ENCODE measurements around the gene NUPR1.
"Not testable (repeated sequence)": the region's sequence is repeated elsewhere in the genome, so short reads cannot be mapped to it uniquely, and the experiment has no call there.

NUPR1 gene

GRCh38 chr16:28555561-28555960, 16.8 kb upstream of the NUPR1 start:
- DNase-seq (ENCODE audit: low spot score) (no peak), FAIRE-seq (no peak)

DNA sequence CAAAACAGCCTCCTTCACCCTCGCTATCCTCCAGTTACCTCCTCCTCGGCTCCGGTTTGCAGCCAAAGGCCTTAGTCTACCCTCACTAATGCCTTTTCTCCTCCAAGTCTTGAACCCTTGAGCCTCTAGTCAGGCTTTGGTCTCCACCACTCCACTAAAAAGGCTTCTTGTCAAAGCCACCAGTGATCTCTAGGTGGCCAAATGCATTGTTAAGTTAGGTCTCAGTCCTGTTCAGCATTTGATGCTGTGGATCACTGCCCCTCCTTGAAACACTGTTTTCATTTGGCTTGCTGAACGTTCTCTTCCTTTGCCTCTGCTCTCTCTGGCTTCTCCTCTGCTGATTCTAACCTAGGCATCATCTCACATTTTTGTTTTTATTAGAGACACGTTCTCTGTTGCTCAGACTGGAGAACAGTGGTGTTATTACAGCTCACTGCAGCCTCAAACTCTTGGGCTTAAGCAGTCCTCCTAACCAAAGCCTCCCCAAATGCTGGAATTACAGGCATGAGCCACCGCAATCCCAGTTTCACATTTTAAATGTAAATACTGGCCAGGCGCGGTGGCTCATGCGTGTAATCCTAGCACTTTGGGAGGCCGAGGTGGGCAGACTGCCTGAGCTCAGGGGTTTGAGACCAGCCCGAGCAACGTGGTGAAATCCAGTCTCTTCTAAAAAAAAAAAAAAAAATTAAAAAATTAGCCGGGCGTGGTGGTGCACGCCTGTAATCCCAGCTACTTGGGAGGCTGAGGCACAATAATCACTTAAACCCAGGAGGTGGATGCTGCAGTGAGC, 16.1 kb upstream of the NUPR1 start:
- FAIRE-seq (no peak), DNase-seq (ENCODE audit: low spot score) (no peak)

- FAIRE-seq (no peak), DNase-seq (ENCODE audit: low spot score) (peak; percentile 94)
These were observed 15.2 kb upstream of the NUPR1 start, which contains the start of gene SGF29 for GRCh38 chr16:28553776-28554633. Gene SGF29, plus strand, starts transcription at chr16:28553920. Its CDS starts 27,150 bp downstream, at chr16:28581070.

DNA sequence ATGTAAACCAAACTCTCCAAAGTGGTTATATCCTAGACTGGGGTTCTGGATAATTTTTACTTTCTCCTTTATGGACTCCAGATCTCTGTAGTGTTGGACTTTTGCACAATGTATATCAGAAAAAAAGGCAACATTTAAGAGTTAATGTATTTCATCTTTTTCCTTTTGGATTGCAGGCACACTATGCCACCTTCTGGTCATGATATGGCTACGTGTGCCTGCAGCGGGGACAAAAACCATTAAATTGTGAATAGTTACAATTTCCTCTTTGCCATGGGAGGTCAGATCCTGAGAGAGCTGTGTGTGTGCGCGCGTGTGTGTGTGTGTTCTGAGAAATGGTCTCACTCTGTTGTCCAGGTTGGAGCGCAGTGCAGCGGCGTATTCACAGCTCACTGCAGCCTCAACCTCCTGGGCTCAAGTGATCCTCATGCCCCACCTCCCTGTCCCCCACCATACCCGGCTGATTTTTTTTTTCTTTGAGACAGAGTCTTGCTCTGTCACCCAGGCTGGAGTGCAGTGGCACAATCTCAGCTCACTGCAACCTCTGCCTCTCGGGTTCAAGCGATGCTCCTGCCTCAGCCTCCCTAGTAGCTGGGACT, 10.6 kb upstream of the NUPR1 start:
- FAIRE-seq (no peak), DNase-seq (ENCODE audit: low spot score) (no peak)

DNA sequence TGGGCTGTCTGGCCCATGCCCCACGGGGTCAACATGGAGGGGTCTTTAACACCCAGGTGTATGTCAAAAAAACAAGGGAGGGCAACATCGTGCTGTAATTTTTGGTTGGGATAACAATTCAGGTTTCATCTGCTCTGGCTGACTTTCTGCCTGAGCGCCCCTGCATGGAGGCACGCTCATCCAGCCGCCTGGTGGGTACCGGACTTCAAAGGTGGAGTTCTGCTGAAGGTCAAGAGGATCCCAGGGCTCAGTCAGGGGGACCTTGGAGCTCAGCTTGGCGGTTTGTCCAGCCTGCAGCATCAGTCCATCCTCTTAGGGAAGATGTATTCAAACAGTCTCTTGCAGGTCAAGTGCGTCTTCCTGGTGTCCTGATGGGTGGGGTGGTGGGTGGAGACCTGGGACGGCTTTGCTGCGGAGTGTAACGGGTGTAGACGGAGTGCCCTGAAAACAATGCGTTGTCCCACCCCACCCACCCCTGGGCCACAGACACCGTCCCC, 9.6 kb upstream of the NUPR1 start:
- no peak for FAIRE-seq
- DNase-seq (ENCODE audit: low spot score), result no peak

- DNase-seq (ENCODE audit: low spot score) (no peak), FAIRE-seq (no peak)
These were observed 7.9 kb upstream of the NUPR1 start for GRCh38 chr16:28546626-28547025.

GRCh38 chr16:28545964-28546363, 7.2 kb upstream of the NUPR1 start:
- DNase-seq (ENCODE audit: low spot score); FAIRE-seq: not testable (repeated sequence)

DNA sequence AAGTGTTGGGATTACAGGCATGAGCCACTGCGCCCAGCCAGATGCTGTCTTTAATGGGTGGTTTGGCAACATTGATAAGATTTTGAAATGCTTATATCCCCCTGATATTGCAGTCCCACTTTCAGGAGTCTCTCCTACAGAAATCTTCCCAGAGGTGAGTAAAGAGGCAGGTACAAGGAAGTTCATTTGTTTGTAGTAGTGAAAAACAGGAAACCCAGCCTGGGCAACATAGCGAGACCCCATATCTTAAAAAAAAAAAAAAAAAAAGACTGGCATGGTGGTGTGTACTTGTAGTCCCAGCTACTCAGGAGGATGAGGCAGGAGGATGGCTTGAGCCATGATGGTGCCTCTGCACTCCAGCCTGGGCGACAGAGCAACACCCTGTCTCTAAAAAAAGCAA, 6.2 kb upstream of the NUPR1 start:
- FAIRE-seq (no peak), DNase-seq (ENCODE audit: low spot score) (no peak)

GRCh38 chr16:28543072-28543471, 4.3 kb upstream of the NUPR1 start:
- DNase-seq (ENCODE audit: low spot score), result no peak
- no peak for FAIRE-seq

GRCh38 chr16:28542646-28543045, 3.9 kb upstream of the NUPR1 start:
- DNase-seq (ENCODE audit: low spot score) (no peak), FAIRE-seq (no peak)

DNA sequence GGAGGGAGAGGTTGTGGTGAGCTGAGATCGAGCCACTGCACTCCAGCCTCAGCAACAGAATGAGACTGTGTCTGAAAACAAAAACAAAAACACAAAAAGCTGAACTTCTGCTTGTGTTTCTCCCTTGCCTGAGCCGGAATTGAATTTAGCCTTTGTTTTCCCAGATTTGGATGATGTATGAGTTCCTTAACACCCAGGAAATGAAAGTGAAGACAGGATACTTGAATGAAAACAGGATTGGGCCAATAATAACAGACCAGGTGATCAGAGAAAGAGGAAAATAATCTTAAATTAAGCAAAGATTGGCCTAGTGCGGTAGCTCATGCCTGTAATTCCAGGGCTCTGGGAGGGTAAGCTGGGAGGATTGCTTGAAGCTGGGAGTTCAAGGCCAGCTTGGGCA, 1.6 kb upstream of the NUPR1 start:
- no peak for DNase-seq (ENCODE audit: low spot score)
- FAIRE-seq, result no peak

DNA sequence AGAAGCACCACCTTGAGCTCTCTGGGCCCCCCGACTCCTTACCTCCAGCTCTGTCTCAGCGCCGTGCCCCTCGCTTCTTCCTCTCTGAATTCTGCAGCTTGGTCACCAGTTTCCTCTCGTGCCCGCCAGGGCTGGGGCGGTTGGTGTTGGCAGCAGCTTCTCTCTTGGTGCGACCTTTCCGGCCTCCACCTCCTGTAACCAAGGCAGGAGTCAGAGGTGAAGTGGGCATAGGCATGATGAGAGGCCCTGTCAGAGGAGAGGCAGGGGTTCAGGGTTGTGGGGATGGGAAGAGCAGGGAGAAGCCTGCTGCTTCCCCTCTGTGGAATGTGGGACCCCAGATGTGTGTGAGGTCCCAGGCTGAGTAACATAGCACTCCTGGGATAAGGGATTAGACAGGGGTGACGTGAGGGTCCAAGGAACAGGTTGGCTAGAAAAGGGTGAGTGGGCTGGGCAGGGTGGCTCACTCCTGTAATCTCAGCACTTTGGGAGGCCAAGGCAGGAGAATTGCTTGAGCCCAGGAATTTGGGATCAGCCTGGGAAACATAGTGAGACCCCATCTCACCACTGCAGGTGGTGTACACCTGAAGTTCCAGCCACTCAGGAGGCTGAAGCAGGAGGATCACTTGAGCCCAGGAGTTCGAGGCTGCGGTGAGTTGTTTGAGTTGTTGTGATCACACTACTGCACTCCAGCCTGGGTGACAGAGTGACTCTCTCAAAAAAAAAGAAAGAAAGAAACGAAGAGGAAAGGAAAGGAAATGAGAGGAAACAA, 626 bp downstream of the NUPR1 start:
- FAIRE-seq, result no peak
- DNase-seq (ENCODE audit: low spot score), result no peak

GRCh38 chr16:28537076-28537475, 1.7 kb downstream of the NUPR1 start:
- no peak for DNase-seq (ENCODE audit: low spot score)
- no peak for FAIRE-seq

GRCh38 chr16:28534542-28535373, 4.0 kb downstream of the NUPR1 start:
- no peak for FAIRE-seq
- no peak for DNase-seq (ENCODE audit: low spot score)

- no peak for FAIRE-seq
These were observed 5.7 kb downstream of the NUPR1 start for GRCh38 chr16:28532940-28533647.

DNA sequence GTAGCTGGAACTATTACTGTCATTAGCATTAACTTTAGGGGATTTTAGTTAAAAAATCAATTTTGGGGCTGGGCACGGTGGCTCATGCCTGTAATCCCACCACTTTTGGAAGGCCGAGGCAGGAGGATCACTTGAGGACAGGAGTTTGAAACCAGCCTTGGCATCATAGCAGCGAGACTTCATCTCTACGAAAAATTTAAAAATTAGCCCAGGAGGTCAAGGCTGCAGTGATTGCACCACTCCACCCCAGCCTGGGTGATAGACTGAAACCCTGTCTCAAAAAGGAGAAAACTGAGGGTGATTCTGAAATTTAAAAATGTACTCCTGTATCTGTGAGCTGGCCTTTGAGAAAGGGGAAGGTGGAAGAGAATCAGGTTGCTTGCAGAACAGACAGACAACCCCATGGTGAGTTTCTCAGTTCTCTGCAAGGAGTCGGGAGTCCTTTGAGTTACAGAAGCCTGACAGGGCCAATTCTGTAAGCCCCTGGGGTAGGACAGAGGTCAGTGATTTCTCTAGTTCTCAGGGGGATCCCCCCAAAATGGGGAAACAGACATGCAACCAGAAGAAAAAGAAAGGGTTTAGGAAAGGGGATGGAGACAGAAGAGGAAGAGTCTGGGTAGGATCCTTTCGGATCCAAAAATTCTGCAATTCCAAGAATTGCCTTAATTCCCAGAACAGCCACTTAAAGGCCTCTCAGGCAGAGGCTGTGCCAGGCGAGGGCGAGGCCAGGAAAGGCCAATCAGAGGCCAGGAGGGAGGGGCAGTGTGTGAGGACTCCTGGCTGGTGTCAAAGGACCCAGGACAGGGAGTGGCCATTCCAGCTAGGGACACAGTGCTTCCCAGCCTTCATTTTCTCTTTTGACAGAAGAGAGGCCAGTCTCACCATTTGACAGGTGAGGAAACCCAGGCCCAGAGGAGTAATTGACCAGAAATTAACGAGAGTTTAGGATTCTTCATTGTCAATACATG, 6.7 kb downstream of the NUPR1 start:
- FAIRE-seq, result no peak
- DNase-seq (ENCODE audit: low spot score), result no peak

More at GRCh38 chr16:28532940-28533647, 5.7 kb downstream of the NUPR1 start:
- no peak for DNase-seq (ENCODE audit: low spot score)

- DNase-seq (ENCODE audit: low spot score) (no peak), FAIRE-seq (no peak)
These were observed 9.7 kb downstream of the NUPR1 start for GRCh38 chr16:28529124-28529523.

DNA sequence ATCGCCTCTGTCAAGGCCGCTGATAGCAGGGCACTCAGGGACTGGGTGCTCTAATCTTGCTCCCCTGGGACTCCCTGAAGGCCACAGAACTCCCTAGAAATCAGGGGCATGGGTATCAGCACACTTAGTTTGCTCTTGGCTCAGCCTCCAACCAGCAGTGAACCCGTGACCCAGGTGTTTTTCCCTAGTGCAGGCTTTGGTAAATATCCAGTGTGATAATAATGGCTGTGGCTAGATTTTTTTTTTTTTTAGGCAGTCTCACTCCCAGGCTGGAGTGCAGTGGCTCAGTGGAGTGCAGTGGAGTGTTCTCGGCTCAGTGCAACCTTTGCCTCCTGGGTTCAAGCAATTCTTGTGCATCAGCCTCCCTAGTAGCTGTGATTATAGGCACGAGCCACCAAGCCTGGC, 10.3 kb downstream of the NUPR1 start:
- DNase-seq (ENCODE audit: low spot score), result no peak
- FAIRE-seq, result no peak
